Glutamatergic neuron (in vitro differentiated cells): ENCODE results near the gene TMEM184A. TPM values are rescaled to one million over a fixed set of nuclear protein-coding genes. Genes with fewer than 3 reads are reported as not detected.

Experiments
- DNase-seq: peaks from one replicate; pipeline ENCODE4 v3.0.0; 2022
- H3K27ac Mint-ChIP-seq: one replicate; pipeline ENCODE4 v1.8.0; 2020; ENCODE audit warnings: mild to moderate bottlenecking, mixed read lengths, inconsistent platforms; ENCODE audit not compliant: unreplicated experiment
- H3K27me3 Mint-ChIP-seq: one replicate; pipeline ENCODE4 v1.8.0; 2020; ENCODE audit warnings: mild to moderate bottlenecking, moderate library complexity, mixed read lengths, inconsistent platforms; ENCODE audit not compliant: unreplicated experiment
- H3K36me3 Mint-ChIP-seq: one replicate; pipeline ENCODE4 v1.8.0; 2020; ENCODE audit warnings: mild to moderate bottlenecking, mixed read lengths, inconsistent platforms; ENCODE audit not compliant: unreplicated experiment
- H3K4me1 Mint-ChIP-seq: one replicate; pipeline ENCODE4 v1.8.0; 2020; ENCODE audit warnings: mild to moderate bottlenecking, low read depth, mixed read lengths, inconsistent platforms; ENCODE audit not compliant: unreplicated experiment
- H3K4me3 Mint-ChIP-seq: one replicate; pipeline ENCODE4 v1.8.0; 2020; ENCODE audit warnings: mild to moderate bottlenecking, mixed read lengths, inconsistent platforms; ENCODE audit not compliant: unreplicated experiment
- H3K9me3 Mint-ChIP-seq: one replicate; pipeline ENCODE4 v1.8.0; 2020; ENCODE audit warnings: mild to moderate bottlenecking, moderate library complexity, mixed read lengths, inconsistent platforms; ENCODE audit not compliant: unreplicated experiment
- CTCF ChIP-seq: fragments of 200-600 bp; sonication (generic); IDR thresholded peaks from one replicate; pipeline ENCODE4 v1.5.0; 2021; ENCODE audit not compliant: partially characterized antibody, unreplicated experiment
- total RNA-seq: library from RNA; stranded (reverse); fragmentation: NEBNext Ultra II Directional; extraction: Animal tissue kit (Norgen Biotek cat#: 25700); gene quantifications from one replicate; pipeline ENCODE4 v1.2.1, GENCODE V29; 2021; ENCODE audit not compliant: unreplicated experiment

The TMEM184A gene
- total RNA-seq, 1 donor from 2014 or later, result 20.7 TPM

- peak overlapping the region; percentile 71 for H3K27ac Mint-ChIP-seq
- peaks cover 9% of the 10 kb centered on the region for H3K9me3 Mint-ChIP-seq
- no peak for TF ChIP-seq CTCF
These were observed 12.0 kb upstream of the TMEM184A start for GRCh38 chr7:1567896-1568510.

GRCh38 chr7:1567049-1567771 is 11.2 kb upstream of the TMEM184A start:
- Mint-ChIP-seq H3K4me1 (peaks cover 32% of the 10 kb centered on the region), H3K27me3 (peaks cover 5% of the 10 kb centered on the region), H3K9me3 (peaks cover 14% of the 10 kb centered on the region), H3K36me3 (no peaks in the 10 kb centered on the region), H3K4me3 (peak overlapping the region; percentile 73), H3K27ac (peak overlapping the region; percentile 71)
- TF ChIP-seq CTCF, result no peak
- no peak for DNase-seq

More at GRCh38 chr7:1567896-1568510, 12.0 kb upstream of the TMEM184A start:
- H3K36me3 Mint-ChIP-seq, result no peaks in the 10 kb centered on the region
- DNase-seq, result no peak
- no peaks in the 10 kb centered on the region for H3K27me3 Mint-ChIP-seq
- peaks cover 27% of the 10 kb centered on the region for H3K4me1 Mint-ChIP-seq
- peak overlapping the region; percentile 73 for H3K4me3 Mint-ChIP-seq

- Mint-ChIP-seq H3K9me3 (peaks cover 17% of the 10 kb centered on the region), H3K27me3 (peaks cover 10% of the 10 kb centered on the region), H3K4me1 (peaks cover 36% of the 10 kb centered on the region), H3K27ac (peak overlapping the region; percentile 71), H3K4me3 (peak overlapping the region; percentile 73), H3K36me3 (no peaks in the 10 kb centered on the region)
- no peak for TF ChIP-seq CTCF
- DNase-seq, result no peak
These were observed 10.7 kb upstream of the TMEM184A start for GRCh38 chr7:1566687-1567048.

GRCh38 chr7:1564603-1565022 is 8.6 kb upstream of the TMEM184A start:
- Mint-ChIP-seq H3K27me3 (peaks cover 10% of the 10 kb centered on the region), H3K4me1 (peaks cover 41% of the 10 kb centered on the region), H3K4me3 (no peak overlapping the region), H3K36me3 (no peaks in the 10 kb centered on the region), H3K27ac (no peak overlapping the region), H3K9me3 (peaks cover 17% of the 10 kb centered on the region)
- TF ChIP-seq CTCF, result no peak
- DNase-seq, result no peak

- H3K9me3 Mint-ChIP-seq, result peaks cover 16% of the 10 kb centered on the region
- H3K36me3 Mint-ChIP-seq, result no peaks in the 10 kb centered on the region
- peaks cover 40% of the 10 kb centered on the region for H3K4me1 Mint-ChIP-seq
- H3K27me3 Mint-ChIP-seq, result peaks cover 10% of the 10 kb centered on the region
- no peak for TF ChIP-seq CTCF
- no peak overlapping the region for H3K4me3 Mint-ChIP-seq
- peak overlapping the region; percentile 14 for H3K27ac Mint-ChIP-seq
- no peak for DNase-seq
These were observed 8.1 kb upstream of the TMEM184A start for GRCh38 chr7:1563981-1564602.
